GM13977 (cell line): ENCODE results near the gene GRIN2A.

ENCODE experiments used
- DNase-seq: peaks from one replicate; pipeline ENCODE4 v3.0.0; 2012; ENCODE audit warnings: low spot score
- CTCF ChIP-seq: IDR thresholded peaks from 2 replicates; pipeline ENCODE4 v1.5.1; 2012; ENCODE audit warnings: mild to moderate bottlenecking, control low read depth; ENCODE audit not compliant: insufficient read depth; ENCODE audit errors: extremely low read depth, missing control alignments
- in situ Hi-C: fragments of 300-500 bp; cut with MboI; formaldehyde crosslinking; loops from one replicate; pipeline ENCODE4 v1.12.0; 2022; ENCODE audit warnings: low sequenced_read_pairs, low pct_unique_long_range_greater_than_20kb, mixed read lengths, inconsistent platforms; ENCODE audit not compliant: unreplicated experiment

GRIN2A gene

DNA sequence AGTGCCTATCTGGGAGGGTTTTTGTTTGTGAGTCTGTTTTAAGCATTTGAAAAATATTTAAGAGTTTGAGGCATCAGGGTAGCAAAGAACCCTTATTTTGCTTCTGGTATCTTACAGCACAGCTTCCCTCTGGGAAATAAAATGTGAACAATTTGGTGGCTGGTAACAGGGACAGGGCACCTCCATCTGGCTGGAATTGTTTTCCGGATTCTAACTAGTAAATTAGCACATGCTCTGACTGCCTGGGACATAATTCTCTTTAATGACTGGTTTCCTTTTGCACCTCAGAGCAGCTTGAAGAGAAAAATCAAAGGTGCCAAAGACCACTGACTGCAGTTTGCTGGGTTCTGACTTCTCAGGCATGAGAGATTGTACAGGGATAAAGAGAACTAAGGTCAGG, 469.1 kb downstream of the GRIN2A start:
- TF ChIP-seq CTCF: no peak
- no peak for DNase-seq
- in situ Hi-C loops: no loop called here

GRCh38 chr16:9708972-9709620, 473.1 kb downstream of the GRIN2A start:
- TF ChIP-seq CTCF: no peak
- in situ Hi-C loops: no loop called here
- DNase-seq: no peak

DNA sequence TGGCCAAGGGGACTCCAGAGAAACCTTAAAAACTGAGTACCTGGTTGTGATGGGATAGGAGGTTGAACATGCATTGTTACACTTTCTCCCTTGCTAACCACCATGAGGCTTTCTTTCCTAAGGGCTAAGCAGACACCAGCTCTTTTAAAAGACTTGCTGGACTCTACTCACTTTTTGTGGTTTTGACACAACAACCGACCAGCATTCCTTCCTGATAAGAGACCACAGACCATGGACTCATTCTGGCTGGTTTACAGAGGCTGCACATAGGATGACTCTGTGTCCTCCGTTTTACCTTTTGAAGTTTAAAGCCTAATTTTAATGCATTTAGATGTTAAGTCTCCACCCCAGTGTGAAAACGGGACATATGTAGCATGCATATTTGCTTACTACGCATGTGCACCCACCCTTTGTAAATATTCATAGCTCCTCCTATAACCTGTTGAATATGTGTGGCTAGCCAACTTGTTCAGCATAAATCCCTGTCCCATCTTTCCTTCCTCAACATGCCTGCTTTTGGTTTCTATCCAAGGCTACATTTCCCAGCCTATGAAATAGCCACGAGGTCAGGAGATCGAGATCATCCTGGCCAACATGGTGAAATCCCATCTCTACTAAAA, 475.9 kb downstream of the GRIN2A start:
- no peak for TF ChIP-seq CTCF
- in situ Hi-C loops: no loop called here

DNA sequence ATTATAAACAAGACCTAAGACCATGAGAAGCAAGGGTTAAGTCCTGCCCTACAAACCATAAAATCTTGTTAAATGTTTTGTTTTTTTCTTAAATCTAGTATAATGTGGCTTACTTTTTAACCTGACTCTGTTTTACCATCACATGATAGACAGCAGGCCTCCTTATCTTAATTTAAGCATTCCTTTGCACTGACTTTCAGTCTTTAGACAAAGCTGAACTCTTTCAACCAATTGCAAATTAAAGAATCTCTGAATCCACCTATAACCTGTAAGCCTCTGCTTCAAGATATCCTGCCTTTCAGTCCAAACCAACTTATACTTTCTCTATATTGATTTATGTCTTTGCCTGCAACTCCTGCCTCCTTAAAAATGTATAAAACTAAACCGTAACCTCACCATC, 478.5 kb downstream of the GRIN2A start:
- in situ Hi-C loops: no loop called here
- DNase-seq: no peak
- TF ChIP-seq CTCF: no peak

More for the DNA sequence above, 475.9 kb downstream of the GRIN2A start:
- DNase-seq: no peak
